Ishikawa (cell line): ENCODE data around the gene FAM168A.

Source experiments
- EP300 ChIP-seq: IDR thresholded peaks from 2 replicates; pipeline ENCODE4 v1.6.1; 2012; ENCODE audit warnings: borderline replicate concordance
- MAX ChIP-seq: IDR thresholded peaks from 2 replicates; pipeline ENCODE4 v1.6.1; 2012
- RAD21 ChIP-seq: IDR thresholded peaks from 2 replicates; pipeline ENCODE4 v1.6.1; 2012; ENCODE audit warnings: low read depth
- REST ChIP-seq: IDR thresholded peaks from 2 replicates; pipeline ENCODE4 v1.6.1; 2012; ENCODE audit warnings: low read depth, mild to moderate bottlenecking
- TAF1 ChIP-seq: IDR thresholded peaks from 2 replicates; pipeline ENCODE4 v1.6.1; 2012; ENCODE audit warnings: low read depth, mild to moderate bottlenecking
- YY1 ChIP-seq: IDR thresholded peaks from 2 replicates; pipeline ENCODE4 v1.6.1; 2012; ENCODE audit warnings: low read depth
- ZBTB7A ChIP-seq: IDR thresholded peaks from 2 replicates; pipeline ENCODE4 v1.6.1; 2012; ENCODE audit warnings: low read depth

GRCh38 chr11:73506038-73506437, 91.9 kb downstream of the FAM168A start:
- TF ChIP-seq REST (no peak), EP300 (no peak), MAX (no peak), YY1 (no peak), RAD21 (no peak), TAF1 (no peak), ZBTB7A (no peak)
